NOMO-1 (cell line): ENCODE results near the gene RADIL.

Experiments used
- DNase-seq, 2 experiments: peaks; one replicate each; lab custom pipeline; 2025; ENCODE audit not compliant: unreplicated experiment in 2 of 2; lab: John Stamatoyannopoulos, UW

RADIL gene

DNA sequence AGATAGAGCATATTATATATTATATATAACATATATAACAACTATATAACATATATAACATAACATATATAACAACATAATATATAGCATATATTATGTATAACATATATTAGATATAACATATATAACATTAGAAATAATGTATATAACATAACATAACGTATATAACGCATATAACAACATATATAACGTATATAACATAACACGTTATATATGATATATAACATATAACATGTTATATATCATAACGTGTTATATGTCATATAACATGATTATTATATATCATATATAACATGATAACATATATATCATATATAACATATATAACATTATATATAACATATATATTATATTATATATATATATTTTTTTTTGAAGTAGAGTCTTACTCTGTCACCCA lies 104.4 kb downstream of the RADIL start:
- DNase-seq, result no peak

DNA sequence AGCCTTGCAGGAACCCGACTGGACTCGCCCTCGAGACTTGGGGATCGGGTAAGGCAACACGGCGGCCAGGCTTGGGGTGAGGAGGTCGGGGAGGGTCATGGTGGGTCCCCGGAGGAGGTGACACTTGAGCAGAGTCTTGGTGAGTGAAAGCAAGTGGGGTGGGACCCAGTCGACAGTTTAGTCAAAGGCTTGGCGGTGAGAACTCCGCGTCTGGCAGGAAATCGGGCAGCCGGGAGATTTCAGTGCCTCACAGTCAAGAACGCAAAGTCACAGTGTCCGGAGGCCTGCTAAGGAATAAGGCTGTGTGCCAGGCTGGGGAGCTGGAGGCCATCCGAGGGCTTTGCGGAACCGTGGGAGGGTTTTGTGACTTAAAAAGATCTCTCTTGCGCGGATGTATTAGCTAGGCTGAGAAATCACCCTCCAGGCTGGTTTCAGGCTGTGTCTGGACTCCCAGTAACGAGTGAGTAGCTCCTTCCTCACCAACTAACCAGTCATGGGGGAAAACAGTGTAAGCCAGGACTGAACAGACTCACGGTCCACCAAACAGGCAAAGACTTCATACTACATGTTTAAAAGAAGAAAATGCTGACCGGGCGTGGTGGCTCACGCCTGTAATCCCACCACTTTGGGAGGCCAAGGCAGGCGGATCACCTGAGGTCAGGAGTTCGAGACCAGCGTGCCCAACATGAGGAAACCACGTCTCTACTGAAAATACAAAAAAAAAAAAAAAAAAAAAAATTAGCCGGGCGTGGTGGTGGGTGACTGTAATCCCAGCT lies 107.5 kb downstream of the RADIL start:
- DNase-seq, result peak; percentile 7 to 17

DNA sequence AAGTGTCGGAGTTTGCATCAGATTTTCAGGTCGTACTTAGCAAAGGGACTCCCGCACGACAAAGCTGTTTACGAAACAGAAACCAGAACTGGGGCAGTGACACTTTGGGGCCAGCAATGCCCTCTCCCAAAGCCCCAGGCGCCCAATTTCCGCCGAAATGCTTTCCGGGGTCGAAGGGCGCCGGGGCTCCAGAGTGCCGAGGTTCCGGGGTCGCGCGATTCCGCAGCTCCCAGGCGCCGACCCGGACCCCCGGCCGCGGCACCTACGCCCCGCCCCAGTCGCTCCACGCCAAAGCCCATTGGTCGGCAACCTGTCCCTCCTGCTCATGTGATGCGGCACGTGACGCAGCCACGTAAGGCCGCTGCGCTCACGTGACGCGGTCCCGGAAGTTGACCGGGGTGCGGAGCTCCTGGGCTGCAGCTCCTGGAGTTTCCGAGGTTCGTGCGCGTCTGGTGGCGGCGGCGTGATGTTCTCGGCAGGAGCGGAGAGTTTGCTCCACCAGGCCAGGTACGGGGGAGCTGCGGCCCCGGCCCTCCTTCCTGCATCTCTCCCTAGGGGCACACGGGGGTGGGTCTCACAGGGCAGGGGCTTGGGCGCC lies 108.2 kb downstream of the RADIL start, which contains the start of gene AP5Z1:
Gene AP5Z1, plus strand, starts transcription at position 374 of the 598 bp plus-strand sequence. Its CDS starts 93 bp downstream, at position 467.
- peak; percentile 87 to 95 for DNase-seq

DNA sequence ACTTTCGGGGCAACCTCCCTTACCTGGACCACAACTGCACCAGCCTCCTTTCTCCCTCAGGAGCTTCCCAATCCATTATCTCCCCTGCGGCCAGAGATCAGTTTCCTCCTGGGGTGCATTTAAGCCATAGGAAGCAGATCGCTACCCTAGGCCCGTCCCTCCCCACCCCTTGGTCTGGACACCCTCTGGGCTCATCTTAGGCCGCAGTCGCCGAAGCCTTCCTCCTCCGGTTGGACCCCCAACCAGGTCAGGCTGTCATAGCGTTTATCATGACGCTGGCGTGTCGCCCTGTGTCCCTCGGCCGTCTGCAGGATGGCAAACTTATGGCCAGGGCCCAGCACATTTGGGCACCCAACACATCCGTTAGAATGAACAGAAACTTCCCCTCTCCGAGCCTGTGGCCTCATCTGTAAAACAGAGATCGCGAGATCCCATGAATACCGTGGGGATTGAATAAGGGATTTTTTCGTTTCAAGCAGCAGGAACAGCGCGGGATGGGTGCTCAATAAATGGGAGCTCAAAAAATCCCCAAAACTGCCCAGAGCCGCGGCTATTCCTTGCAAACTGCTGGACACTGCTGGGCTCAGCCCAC lies 108.8 kb downstream of the RADIL start:
- DNase-seq, result peak; percentile 64 to 71

DNA sequence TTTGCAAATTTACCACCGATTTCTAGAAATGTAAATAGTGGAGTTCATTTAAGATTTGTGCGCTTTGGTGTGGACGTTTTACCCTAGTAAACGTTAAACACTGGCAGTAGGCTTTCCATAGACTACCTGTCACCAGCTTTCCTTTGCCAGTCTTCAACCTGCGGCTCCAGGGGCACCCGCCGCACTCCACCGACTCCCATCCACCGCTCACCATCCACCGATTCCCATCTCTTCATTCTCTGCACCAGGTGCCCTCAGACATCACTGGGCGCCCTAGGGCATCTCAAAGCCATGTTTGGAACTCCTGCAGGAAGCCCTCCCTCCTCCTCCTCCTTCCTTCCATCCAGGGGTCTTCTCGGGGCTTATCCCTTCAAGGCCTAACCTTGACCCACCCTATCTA lies 109.5 kb downstream of the RADIL start:
- DNase-seq, result no peak

DNA sequence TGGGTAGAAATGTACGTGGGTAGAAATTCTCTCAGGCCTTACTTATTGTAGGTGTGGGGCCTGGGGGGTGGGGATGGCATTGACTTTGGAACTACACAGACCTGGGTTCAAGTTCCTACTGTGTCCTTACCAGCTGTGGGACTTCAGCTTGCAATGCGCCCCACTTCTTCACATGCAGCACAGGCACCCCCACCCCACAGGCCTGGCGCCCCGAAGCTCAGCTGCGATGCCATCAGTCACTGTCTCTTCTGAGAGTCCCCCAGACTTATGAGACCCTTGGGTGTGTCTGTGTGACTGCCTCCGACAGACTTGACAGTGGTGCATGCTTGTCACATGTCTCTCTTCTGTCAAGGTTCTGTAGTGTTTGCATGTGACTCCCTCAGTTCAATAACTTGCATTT lies 111.2 kb downstream of the RADIL start:
- no peak for DNase-seq

DNA sequence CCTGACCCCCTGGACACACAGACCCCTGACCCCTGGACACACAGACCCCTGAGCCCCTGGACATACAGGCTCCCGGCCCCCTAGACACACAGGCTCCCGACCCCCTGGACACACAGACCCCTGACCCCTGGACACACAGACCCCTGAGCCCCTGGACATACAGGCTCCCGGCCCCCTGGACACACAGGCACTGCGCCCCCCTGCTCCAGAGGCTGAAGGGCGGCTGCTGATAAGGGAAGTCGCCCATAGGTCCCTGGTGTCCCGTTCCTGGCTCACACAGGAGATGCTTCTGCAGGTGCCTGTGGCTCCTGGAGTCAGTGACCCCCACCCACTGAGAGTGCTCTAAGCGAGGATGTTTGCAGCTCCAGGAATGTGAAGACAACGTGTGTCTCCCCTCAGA lies 111.8 kb downstream of the RADIL start:
- no peak for DNase-seq

DNA sequence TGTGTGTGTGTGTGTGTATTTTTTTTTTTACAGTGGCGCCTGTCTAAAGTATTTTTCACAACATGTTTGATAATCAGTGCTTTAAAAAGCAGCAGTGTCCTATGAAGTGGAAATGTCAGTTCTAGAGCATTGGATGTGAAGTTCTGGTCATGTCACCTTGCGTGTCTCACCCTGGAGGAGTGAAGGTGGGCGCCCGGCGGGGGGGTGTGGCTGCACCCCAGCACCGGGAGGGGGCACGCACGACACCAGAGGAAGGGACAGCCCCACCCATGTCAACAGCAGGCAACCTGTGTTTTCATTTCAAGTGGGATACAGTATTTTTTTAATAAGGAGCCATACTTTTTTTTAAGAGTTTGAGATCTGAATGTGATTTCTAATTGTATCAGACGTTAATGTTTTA lies 112.6 kb downstream of the RADIL start:
- DNase-seq, result no peak

DNA sequence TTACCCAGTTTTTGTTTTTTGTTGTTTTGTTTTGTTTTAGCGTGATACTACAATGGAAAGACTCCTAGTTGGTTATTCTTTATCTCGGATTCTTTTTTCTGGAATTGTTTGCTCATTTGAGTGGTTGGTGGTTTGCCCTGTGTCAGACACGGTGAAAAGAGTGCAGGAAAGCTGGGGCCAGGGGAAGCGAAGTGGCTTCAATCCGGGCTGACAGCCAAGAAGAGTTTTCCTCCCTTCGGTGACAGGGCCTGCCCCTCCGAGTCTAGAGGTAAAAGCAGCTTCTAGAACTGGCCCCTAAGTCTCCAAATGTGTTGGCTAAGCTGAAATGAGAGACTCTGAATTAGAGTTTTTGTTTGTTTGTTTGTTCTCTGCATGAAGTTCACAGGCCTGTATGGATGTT lies 113.8 kb downstream of the RADIL start:
- DNase-seq, result no peak

DNA sequence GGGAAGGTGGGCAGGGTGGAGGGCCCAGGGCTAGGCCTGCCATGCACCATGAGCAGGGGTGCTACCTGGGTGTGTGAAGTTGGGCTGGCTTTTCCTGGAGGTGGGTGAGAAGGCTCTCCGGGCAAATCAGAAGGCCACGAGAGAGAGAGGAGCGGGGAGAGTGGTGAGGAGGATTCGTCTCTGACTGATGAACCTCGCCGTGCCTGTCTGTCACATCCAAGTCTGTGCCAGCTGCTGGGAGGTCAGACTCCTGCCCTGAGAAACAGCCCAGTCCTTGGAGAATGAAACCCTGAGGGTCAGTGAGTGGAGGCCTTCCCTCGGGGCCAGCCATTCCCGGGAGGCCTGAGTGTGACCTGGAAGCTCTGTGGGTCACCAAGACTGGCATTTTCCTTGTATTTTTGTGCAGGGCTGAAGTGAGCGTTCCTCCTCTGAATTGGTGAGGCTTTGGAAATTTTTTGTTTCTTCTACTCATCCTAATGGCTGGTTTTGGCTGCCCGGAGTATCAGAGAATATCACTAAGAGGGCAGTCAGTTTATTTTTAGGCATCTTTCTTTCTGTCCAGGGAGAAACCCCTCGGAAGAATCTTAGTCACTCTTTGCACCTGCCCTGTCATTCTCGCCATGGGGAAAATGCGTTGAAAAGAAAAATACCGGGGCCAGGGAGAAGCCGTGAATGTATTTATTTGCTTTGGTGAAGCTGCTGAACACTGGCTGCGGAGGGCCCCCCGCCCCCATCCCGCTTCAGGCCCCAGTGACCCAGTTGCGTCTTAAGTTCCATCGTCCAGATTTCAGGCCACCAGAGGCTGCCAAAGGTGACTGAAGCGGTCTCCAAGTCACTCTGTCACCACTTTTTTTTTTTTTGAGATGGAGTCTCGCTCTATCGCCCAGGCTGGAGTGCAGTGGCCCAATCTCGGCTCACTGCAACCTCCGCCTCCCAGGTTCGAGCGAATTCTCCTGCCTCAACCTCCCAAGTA lies 114.6 kb downstream of the RADIL start:
- DNase-seq, result no peak

DNA sequence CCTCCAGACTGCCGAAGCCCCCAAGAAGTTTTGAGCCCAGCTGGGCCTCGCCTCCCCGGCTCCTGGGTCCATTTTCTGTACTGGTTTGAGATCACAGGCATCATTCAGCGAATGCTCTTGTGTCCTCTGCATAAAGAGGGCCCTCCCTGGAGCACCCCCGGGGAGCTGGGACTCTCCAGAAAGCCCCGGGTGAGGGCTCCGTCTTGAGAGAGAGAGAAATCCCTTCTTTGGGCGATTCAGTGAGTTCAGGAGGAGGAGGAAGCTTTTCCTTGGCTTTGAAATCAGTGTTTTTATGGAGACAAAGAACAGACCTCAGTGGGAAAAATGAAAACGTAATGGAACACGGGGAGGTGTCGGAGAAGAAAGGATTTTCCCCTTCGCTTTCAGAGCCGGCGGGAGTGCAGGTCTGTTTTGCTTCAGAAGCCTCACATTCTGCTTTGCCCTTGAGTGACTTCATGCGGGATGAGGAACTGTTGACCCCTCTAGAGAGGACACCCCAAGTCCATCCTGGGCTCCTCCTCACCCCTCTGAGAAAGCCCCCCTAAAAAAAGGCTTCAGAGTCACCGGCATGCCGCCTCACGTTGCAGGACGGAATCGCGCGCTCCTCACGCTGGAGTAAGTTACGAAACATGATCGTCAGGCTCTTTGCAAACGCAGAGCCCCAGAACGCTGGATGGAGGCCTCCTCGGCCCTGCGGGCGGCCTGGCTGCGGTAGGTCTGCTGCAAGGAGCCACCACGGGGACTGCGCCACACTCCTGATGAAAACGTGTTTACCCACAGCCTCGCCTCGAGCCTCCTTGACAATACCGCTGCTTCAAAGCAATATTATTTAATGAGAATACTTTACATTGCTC lies 116.6 kb downstream of the RADIL start:
- no peak for DNase-seq

DNA sequence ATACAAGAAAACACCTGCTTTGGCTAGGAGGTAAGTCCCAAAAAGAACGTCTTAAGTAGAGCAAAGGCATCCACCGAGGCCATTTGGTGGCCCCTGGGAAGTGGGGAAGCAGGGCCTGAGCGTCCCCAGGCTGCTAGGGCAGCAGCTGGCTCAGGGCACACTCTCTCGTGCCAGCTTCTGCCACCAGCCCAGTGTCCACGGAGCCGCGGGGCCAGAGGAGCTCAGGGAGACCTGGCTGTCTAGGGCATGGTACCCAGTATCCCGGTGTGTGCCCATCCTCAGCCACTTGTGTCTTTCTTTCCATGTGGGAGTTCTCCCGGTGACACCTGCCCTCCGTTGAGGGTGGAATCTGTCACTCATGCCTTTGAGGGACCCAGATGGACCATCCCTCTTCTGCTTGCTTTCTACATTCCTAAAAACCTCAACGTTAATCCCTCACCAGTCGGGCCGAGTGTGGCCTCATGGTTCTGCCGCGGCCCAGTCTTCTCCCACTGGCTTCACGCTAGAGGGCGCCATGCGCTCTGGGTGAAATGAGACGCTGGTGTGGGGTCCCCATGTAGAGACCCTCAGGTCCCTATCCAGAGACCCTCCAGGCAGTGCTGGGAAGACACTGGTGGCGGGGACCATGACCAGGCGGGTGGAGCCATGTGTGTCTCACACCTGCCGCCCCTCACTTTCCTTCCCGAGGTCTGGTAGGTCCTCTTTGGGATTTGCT lies 117.6 kb downstream of the RADIL start:
- DNase-seq, result no peak

DNA sequence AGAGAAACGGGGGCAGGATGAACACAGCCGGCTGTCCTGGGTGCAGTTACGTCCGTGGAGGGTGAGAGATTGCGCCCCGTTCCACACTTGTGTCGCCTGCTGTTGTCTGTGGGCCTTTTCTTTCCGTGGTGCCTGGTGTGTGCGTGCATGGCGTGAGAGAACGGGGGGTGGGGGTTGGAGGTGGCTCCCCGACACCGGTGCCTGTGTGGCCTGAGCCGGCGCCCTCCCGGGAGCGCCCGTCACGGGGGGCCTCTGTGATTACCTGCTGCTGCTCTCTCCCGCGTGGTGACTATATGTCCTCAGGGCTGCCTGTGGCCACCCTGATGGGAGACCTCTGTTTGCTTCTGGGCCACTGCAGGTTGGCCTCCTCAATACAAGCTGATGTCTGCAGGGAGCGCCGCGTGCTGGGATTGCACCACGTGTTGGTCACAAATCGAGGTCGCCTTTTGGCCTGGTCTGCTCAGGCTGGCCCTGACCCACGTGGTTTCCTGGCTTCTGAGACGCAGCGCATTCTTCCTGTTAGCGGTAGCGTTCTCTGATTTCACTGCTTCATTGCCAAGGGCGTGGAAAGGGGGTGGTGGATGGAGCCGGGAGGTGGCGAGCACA lies 119.0 kb downstream of the RADIL start:
- DNase-seq, result no peak

DNA sequence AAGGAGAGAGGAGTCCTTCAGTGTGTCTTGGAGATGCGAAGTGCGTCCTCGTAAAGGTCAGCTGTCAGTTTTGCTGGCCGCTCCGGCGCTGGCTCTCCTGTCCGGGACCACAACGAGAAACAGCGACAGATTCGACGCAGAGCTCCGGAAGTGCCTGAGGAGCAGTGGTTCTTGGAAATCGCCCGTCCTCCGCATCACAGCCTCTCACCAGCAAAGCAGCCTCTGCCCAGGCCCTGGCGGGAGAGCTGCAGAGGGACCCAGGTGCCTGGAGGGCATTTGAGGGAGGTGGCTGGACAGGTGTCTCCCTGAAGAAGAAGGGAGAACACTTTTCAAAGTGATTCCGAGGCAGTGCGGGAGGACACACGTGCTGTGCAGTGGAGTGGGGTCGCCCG lies 119.7 kb downstream of the RADIL start:
- DNase-seq, result no peak

DNA sequence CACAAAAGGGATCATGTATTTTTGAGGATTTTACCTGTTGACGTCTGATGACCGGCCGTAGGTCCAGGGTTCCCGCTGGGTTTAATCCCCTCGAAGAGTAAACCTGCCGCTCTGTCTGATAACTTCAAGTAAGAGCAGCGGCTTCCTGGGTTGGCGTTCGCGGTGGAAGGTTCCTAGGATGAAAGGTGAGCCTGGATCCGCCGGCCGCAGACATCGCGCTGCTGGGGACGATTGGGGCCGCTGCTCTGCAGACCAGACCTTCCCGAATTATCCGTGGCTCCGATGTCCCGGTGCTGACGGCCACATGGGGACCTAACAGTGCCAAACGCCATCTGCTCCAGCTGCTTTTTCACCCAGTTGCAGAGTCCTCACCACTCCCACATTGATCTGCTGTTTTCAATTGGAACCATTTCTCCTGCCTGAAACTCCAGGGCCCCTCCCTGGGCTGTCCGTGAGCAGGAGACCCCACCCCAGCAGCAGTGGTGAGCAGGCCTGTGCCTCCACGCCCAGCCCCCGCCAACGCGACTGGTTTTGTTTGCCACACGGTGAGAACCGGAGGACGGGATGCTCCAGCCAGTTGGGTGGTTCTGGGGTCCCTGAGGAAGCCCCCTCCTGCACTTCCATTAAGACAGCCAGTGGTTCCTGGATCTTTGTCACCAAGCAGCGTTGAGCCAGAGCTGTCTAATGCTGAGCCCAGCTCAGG lies 120.3 kb downstream of the RADIL start:
- no peak for DNase-seq

DNA sequence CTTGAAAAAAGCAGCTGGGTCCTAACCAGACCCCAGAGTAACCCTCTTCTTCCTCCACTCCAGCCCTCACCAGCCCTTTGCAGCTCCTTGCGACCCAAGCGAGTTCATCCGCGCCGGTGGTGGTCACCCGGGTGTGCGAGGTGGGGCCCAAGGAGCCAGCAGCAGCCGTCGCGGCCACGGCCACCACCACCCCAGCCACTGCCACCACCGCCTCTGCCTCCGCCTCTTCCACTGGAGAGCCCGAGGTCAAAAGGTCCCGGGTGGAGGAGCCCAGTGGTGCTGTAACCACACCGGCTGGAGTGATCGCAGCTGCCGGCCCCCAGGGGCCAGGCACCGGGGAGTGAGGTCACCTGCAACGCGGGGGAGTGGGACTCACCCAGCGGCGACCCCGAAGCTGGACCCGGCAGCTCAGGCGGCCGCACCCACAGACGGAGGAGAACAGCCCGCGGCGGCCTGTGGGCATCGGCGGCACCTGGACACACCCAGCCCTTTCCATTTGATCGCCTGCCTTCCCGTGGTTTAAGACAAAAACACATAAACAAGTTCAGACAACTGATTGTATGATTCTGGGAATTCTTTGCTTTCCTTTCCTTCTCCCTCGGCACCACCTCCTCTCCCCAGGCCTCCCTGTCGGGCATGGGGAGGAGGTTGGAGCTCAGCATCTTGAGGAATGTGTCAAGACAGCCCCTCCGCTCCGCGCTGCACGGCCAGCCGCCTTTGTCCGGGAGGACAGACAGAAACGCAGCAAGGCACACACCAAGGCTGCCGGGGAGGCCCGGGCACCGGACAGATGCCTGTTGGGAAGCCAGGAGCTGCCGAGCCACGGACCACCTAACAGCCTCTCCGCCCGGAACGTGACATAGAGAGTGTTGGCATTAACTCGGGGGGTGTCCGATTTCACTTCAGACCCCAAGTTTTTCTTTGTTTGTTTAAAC lies 121.1 kb downstream of the RADIL start:
- DNase-seq, result no peak

DNA sequence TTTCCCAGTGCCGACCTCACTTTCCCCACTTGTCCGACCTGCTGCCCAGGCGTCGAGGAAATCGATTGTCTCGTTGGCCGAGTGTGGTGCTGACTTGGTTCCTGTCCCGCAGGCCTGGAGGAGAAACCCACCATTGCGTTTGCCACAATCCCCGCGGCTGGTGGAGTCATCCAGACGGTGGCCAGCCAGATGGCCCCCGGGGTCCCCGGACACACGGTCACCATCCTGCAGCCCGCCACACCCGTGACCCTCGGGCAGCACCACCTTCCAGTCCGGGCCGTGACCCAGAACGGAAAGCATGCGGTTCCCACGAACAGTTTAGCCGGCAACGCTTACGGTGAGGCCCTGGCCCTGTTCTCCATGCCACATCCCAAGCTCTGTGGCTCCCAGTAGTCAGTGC lies 122.6 kb downstream of the RADIL start:
- DNase-seq, result no peak
